PFSK-1 (cell line): ENCODE results near the gene ZNF512B.

Experiments used
- FOXP2 ChIP-seq: optimal IDR thresholded peaks from 2 replicates; pipeline ENCODE3; 2011; ENCODE audit warnings: borderline replicate concordance, control low read depth, inconsistent platforms; ENCODE audit not compliant: insufficient read depth; ENCODE audit errors: extremely low read length, extremely low read depth
- POLR2AphosphoS5 ChIP-seq: IDR thresholded peaks from 2 replicates; pipeline ENCODE4 v1.6.1; 2012; ENCODE audit warnings: low read depth, mild to moderate bottlenecking, control low read depth, low read length, moderate library complexity
- SIN3A ChIP-seq: IDR thresholded peaks from 2 replicates; pipeline ENCODE4 v1.6.1; 2012; ENCODE audit warnings: mild to moderate bottlenecking, low read length, moderate library complexity, borderline replicate concordance; ENCODE audit not compliant: insufficient read depth
- TAF1 ChIP-seq: IDR thresholded peaks from 2 replicates; pipeline ENCODE4 v1.6.1; 2012; ENCODE audit warnings: low read length, control low read depth, borderline replicate concordance; ENCODE audit not compliant: insufficient read depth
- TF ChIP-seq, protein P1 (sequence below), 2 experiments: IDR thresholded peaks; 2 replicates each; pipeline versions ENCODE4 v1.6.1 to v1.8.0; 2011 to 2012; ENCODE audit warnings: low read depth in 2 of 2, low read length in 2 of 2, control low read depth in 1 of 2, inconsistent platforms in 1 of 2, mild to moderate bottlenecking in 1 of 2, moderate library complexity in 1 of 2; ENCODE audit not compliant: insufficient read depth in 1 of 2

ZNF512B gene

DNA sequence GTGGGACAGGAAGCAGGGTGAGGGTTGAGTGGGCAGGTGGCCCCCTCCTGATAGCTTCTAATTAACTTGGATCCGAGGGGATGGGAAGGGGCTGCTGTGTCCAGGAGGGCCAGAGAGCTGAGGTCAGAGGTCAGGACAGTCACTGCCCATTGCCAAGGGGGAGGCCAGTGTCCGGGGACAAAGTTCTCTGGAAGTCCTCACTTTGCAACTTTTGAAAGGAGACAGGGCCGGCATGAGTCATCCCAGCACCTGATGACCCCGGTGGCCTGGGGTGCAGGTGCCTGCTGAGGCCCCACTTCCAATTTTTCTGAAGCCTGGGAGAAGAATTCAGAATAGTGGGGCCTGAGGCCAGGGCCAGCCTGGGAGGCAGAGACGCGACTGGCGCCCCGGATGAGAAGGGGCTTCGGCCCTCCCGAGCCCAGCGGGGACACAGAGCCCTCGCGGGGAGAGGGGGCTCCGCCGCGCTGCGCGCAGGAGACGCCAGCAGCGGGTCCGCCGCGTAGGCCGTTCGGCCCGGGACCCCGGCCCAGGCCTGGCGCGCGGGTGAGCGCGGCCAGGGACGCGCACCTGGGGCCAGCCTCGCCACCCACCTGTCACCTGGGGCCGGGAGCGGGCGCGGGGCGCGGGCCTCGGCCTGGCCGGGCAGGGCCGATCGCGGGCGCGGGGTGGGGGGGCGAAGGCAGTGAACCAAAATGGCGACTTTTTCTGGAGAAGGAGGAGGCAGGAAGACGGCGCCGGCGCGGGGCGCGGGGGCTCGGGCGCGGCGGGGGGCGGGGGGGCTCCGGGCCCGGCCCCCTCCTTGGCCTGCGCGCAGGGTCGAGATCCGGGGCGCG is 586 bp downstream of the ZNF512B start:
- TF ChIP-seq FOXP2: no peak
- TF ChIP-seq, protein P1, sequence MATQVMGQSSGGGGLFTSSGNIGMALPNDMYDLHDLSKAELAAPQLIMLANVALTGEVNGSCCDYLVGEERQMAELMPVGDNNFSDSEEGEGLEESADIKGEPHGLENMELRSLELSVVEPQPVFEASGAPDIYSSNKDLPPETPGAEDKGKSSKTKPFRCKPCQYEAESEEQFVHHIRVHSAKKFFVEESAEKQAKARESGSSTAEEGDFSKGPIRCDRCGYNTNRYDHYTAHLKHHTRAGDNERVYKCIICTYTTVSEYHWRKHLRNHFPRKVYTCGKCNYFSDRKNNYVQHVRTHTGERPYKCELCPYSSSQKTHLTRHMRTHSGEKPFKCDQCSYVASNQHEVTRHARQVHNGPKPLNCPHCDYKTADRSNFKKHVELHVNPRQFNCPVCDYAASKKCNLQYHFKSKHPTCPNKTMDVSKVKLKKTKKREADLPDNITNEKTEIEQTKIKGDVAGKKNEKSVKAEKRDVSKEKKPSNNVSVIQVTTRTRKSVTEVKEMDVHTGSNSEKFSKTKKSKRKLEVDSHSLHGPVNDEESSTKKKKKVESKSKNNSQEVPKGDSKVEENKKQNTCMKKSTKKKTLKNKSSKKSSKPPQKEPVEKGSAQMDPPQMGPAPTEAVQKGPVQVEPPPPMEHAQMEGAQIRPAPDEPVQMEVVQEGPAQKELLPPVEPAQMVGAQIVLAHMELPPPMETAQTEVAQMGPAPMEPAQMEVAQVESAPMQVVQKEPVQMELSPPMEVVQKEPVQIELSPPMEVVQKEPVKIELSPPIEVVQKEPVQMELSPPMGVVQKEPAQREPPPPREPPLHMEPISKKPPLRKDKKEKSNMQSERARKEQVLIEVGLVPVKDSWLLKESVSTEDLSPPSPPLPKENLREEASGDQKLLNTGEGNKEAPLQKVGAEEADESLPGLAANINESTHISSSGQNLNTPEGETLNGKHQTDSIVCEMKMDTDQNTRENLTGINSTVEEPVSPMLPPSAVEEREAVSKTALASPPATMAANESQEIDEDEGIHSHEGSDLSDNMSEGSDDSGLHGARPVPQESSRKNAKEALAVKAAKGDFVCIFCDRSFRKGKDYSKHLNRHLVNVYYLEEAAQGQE (IDR thresholded peaks at IDR 0.05; ENCODE audit: insufficient read depth in 1 of 2, low read depth in 2 of 2, low read length in 2 of 2): no peak
- no peak for TF ChIP-seq TAF1
- TF ChIP-seq SIN3A: no peak
- TF ChIP-seq POLR2AphosphoS5: no peak

DNA sequence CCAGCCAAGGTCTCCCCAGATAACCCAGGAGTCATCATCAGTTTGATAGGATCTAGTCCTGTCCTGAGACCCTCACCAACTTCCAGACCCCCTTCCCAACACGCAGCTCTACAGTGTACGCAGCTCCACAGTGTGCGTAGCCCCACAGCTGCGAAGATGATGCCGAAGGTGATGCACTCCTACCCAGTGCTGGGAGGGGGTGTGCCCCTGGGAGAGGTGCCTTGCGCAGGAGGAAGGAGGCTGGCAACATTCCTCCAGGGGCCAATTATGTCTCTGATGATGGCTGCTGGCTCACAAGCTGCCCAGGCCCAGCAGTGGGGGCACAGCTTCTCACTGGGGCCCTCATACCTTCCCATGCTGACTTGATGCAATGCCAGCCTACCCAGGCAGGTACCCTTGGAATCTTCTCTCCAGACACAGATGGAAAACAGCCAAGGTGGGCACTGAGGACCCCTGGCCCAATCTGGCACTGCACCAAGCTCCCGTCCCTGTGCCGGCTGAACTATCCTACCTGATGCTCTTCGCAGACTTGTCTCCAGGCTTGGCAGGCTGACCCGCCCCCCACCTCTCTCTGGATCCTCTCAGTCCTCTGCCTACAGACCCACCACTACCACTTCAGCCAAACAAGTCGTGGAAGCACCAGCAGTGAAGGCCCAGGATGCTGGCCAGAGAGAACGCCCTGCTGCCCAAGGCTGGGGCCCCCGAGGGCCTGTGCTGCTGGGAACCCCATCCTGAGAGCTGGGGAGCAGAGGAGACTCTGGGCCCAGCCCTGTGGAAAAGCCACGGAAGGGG is 1.4 kb downstream of the ZNF512B start:
- TF ChIP-seq TAF1: no peak
- TF ChIP-seq, protein P1 (IDR thresholded peaks at IDR 0.05; ENCODE audit: insufficient read depth in 1 of 2, low read depth in 2 of 2, low read length in 2 of 2): no peak
- TF ChIP-seq POLR2AphosphoS5: no peak

DNA sequence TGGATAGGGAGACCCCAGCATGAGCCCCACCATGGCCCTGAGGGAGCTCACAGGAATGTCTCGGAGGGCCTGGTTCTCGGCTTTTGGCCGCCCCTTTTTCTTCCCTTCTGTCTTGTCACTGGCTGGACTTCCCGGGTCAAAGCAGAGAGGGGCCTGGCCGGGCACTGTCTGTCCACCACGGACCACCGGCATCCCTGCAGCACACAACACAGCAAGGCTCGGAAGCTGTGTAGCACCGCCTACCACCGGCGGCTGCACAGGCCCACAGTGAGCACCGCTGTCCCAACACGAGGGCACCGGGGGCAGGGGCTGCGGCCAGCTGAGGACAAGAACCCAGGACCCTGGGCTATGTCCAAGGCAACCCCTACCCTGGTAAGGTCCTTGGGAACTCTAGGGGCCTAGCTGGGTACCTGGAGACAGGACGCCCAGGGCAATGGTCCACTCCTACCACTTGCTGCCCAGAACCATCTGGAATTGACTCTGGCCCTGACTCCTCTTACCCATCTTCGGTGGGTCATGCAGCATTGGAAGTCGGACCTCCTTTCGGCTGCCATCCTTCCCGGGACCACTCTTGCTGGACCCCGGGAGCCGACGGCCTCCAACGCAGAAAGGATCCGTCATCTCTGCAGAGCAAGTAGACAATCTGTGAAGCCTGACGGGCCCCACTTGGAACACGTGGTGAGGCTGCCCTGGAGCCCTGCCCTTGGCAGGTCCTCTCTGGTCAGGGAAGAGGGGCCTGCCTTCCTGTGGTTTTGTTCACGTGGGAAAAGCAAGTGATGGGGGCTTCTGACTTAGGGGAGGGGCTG is 2.2 kb downstream of the ZNF512B start:
- TF ChIP-seq, protein P1 (IDR thresholded peaks at IDR 0.05; ENCODE audit: insufficient read depth in 1 of 2, low read depth in 2 of 2, low read length in 2 of 2): no peak
- TF ChIP-seq TAF1: no peak
- TF ChIP-seq POLR2AphosphoS5: no peak
- no peak for TF ChIP-seq SIN3A
- TF ChIP-seq FOXP2: no peak

DNA sequence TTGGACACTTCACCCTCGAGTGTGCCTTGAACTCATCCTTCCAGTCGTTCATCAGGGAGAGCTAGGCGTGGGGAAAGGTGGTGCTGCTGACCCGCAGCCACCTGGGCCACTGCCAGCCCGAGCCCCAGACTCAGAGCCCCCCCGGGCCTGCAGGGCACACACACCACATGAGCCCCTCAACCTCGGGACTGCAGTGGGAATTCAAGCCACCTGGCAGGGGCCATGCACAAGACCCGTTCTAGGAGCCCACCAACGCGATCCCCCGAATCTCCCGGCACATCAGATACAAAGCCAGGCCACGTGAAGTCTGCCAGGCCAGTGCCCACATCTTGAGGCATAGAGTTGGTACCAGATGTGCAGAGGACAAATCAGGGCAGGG is 2.8 kb downstream of the ZNF512B start:
- no peak for TF ChIP-seq TAF1
- no peak for TF ChIP-seq SIN3A
- TF ChIP-seq, protein P1 (IDR thresholded peaks at IDR 0.05; ENCODE audit: insufficient read depth in 1 of 2, low read depth in 2 of 2, low read length in 2 of 2): no peak
- TF ChIP-seq FOXP2: no peak
- no peak for TF ChIP-seq POLR2AphosphoS5
